ENCODE results near the gene UNC45A.

The UNC45A gene

GRCh38 chr15:90966262-90966661 lies 31.2 kb downstream of the UNC45A start:
- no peak for DNase-seq (ENCODE audit: low read depth, low spot score)

GRCh38 chr15:90967206-90967605 lies 32.1 kb downstream of the UNC45A start:
- DNase-seq (ENCODE audit: low read depth, low spot score): no peak

DNA sequence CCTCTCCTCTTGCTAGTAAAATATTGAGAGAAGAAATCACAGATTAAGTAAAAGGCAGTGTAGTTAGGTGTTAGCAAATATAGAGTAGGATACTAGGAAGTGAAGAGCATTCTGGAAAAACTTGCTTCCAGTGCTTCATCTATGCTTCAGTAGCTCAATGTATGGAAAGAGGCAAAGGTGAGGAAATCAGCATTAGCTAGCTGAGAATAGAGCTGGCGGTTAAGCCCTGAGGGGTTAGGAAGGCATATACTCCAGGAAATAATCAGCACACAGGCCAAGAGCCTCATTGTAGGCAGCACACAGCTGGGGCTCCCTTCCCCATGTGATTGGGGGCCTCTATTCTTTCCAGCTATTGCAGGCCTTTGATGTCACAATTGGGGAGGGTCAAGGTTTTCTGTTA lies 33.3 kb downstream of the UNC45A start:
- no peak for DNase-seq (ENCODE audit: low read depth, low spot score)

DNA sequence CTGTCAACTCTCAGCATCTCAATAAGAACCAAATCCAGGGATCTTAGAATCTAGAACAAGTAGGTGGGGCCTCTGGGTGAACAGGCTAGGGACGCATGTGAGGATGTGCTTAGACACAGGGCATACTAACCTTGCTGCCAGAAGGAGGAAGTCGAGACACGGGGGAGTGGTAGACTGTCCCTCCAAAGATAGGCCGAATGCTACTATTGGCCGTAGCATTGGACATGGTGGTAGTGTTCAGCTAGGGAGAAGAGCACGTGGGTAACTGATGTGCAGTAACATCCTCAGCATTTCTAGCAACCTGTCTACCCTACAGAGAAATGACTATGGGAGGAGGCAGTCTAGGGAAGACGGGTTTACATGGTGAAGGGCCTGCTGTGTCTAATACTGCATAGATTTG lies 35.2 kb downstream of the UNC45A start:
- no peak for DNase-seq (ENCODE audit: low read depth, low spot score)

DNA sequence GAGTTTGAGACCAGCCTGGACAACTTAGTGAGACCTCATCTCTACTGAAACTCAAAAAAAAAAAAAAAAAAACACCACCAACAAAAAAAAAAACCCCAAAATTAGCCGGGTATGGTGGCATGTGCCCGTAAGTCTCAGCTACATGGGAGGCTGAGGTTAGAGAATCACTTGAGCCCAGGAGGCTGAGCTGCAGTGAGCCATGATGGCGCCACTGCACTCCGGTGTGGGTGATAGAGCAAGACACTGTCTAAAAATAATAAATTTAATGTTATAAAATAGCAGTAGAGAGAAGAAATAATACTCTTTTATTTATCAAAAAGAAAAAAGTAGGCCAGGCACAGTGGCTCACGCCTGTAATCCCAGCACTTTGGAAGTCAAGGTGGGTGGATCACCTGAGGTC lies 37.0 kb downstream of the UNC45A start:
- no peak for DNase-seq (ENCODE audit: low read depth, low spot score)

DNA sequence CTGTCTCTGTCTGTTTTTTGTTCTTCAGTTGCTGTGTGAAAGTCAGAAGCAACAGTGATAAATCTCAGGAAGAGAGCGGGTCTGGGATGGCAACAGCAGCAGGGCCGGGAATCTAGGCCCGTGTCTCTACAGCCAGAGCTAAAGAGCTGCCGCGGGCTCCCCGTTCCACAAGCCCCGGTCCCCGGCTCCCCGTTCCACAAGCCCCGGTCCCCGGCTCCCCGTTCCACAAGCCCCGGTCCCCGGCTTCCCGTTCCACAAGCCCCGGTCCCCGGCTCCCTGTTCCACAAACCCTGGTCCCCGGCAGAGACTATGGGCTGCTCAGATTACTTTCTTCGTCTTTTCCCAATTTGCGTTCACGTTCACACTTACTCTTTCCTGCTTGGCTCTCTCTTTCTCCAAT lies 39.1 kb downstream of the UNC45A start:
- no peak for DNase-seq (ENCODE audit: low read depth, low spot score)

DNA sequence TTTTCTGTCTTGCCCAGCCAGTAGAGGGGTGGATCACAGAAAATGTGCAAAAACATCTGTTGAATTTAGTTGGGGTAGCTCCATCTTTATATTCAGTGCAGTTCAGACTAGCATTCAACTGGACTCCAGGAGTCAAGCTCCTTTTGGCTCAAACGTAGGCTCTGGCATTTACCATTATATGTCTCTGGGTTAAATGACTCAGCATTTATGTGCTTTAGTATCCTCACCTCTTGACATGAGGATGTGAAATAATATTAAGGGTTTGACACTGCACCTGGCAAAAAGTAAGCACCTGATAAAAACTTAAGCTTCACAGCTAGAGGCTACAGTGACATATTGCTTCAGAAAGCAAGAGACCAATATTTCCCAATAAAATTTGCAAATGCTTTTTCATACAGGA lies 44.5 kb downstream of the UNC45A start:
- DNase-seq (ENCODE audit: low read depth, low spot score): no peak

DNA sequence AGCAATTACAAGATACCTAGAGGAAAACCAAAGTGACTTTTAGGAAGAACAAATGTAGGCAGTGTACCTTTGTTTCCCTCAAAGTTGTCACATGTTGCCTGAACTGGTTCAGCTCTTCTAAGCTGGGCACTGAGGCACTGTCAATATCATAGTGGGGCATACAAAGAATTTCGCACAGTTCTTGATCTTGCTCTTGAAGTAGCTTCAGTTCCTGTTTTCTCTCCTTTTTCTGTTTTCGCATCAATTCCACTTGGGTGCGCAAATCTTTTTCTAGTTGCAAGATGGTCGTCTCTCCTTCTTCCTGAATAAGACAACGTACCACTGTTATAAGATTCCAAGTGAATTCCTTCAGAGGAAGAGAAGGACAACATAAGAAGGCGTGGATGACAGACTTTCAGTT lies 46.6 kb downstream of the UNC45A start:
- no peak for DNase-seq (ENCODE audit: low read depth, low spot score)

DNA sequence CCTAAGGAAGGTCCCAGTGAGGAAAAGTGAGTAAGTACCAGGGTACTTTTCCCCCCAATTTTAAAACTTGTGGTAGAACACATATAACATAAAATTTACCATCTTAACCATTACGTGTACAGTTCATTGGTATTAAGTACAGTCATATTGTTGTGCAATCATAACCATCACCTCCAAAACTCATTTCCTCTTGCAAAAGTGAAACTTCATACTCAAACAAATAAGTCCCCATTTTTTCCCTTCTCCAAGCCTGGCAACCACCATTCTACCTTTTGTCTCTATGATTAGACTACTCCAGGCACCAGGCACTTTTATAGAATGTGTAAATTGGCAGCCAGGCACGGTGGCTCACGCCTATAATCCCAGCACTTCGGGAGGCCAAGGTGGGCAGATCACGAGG lies 47.0 kb downstream of the UNC45A start:
- no peak for DNase-seq (ENCODE audit: low read depth, low spot score)

GRCh38 chr15:90986790-90987507 lies 51.9 kb downstream of the UNC45A start:
- no peak for DNase-seq (ENCODE audit: low read depth, low spot score)

DNA sequence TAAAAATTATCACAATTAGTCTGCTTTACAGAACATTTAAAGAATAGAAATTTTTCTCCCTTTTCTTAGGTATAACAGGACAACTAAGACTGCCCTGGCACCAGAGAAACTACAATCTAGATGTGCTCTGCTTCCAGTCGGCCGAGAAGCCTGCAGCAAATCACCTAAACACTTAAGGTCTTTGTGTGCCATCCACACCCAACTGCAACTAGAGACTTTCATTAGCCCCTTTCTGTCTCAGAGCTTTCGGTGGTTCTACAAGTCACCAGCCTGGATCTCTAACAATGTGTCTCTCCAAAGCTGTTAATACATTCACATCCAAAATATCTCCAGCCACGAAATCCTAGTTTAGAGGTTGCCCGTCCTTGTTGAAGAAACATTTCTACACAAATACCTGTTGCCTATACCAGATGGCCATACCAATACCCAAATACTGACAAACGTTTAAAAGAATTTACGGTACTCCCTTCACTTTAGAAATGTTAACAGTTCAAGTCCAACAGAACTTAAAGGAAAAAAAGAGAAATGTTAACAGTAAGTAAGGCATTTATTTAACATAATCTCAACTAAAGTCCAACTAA lies 52.6 kb downstream of the UNC45A start:
- DNase-seq (ENCODE audit: low read depth, low spot score): no peak

DNA sequence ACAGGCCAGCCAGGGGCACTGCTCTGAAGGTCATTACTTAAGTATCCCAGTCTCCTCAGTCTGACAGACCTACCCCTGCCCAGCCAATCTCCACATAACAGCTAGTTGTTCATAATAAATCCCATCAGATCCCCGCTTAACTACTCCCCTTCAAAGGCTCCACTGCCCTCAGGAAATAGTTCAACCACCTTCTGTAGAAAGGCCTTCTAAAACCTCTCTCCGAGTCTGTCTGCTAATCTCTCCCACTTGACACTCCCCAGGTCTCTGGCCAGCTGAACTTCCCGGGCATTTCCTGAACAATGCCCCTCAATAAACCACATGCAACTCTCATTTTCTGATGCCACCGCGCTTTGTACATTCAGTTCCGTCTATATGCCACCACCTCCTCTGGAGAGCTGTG lies 53.2 kb downstream of the UNC45A start:
- DNase-seq (ENCODE audit: low read depth, low spot score): no peak

DNA sequence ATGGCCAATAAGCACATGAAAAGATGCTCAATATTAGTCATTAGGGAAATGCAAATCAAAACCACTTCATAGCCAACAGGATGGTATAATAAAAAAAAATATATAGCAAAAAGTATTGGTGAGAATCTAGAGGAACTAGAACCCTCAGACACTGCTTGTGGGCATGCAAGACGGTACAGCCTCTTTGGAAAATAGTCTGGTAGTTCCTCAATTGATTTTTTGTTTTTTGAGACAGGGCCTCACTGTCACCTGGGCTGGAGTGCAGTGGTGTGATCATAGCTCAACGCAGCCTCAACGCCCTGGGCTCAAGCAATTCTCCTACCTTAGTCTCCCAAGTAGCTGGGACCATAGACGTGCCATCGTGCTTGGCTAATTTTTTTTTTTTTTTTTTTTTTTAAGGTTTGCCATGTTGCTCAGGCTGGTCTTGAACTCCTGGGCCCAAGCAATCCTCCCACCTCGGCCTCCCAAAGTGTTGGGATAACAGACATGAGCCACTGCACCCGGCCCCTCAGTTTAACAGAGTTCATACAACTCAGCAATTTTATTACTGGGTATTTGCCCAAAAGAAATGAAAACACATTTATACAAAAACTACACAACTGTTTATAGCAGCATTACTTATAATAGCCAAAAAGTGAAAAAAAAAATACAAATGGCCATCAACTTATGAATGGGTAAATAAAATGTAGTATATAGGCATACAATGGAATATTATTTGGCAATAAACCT lies 54.1 kb downstream of the UNC45A start:
- DNase-seq (ENCODE audit: low read depth, low spot score): no peak

DNA sequence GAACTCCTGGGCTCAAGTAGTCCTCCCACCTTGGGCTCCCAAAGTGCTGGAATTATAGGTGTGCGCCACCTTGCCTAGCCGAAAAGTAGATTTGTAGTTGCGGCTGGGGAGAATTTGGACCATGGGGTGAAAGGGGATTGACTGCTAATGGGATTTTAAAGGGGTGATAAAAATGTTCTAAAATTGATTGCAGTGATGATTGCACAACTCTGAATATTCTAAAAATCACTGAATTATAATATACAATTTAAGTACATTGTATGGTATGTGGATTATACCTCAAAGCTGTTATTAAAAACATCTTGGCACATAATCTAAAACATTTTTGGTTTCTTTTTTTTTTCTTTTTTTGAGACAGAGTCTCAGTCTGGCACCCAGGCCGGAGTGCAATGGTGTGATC lies 55.4 kb downstream of the UNC45A start:
- no peak for DNase-seq (ENCODE audit: low read depth, low spot score)

DNA sequence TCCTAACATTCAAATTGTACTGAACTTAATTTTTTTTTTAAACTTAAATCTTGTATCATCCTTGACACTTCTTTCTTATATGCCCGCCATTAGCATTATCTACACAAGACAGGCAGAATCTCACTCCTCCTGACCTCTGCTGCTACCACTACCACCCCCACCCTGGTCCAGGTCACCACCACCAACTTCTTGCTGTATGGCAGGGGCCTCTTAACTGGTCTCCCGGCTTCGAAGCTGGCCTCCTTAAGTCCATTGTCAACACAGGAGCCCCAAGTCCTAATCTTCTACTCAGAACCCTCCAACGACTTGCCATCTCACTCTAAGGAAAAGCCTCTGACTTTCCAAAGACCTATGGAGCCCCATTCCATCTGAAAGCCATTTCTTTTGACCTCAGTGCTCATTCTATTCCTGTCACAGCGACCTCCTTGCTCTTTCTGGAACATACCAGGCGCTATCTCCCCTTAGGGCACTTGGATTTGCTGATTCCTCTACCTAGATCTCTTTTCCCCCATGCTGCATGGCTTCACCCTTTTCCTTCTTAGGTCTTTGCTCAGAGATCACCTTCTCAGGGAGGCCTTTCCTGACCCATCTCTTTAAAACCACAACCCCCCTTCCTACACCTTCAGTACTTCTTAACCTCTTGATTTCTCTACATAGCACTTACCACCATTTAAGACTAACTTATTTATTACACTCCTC lies 56.7 kb downstream of the UNC45A start:
- DNase-seq (ENCODE audit: low read depth, low spot score): no peak

DNA sequence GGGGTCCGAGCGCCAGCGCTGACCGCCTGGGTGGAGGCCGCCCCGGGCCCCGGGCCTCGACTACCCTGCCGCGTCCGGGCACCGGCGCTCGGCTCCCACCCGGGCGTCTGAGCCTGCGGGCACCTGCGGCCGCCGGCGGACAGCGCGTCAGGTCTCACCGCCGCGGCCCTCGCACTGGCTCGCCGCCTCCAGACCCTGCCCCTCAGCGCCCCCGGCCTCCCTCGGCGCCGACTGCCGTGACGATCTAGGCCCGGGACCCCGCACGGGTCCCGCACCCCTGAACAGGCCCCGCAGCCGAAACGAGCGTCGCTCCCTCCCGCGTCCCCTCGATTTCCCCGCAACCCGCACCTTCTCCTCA lies 59.0 kb downstream of the UNC45A start:
- DNase-seq (ENCODE audit: low read depth, low spot score): no peak

- peak; percentile 93 for DNase-seq (ENCODE audit: low read depth, low spot score)
Measured at GRCh38 chr15:90994417-90995311, 59.6 kb downstream of the UNC45A start, which contains the start of gene PRC1. TSS of gene PRC1 (minus strand) at chr15:90994535. CDS start at chr15:90994417, 118 bp downstream.

DNA sequence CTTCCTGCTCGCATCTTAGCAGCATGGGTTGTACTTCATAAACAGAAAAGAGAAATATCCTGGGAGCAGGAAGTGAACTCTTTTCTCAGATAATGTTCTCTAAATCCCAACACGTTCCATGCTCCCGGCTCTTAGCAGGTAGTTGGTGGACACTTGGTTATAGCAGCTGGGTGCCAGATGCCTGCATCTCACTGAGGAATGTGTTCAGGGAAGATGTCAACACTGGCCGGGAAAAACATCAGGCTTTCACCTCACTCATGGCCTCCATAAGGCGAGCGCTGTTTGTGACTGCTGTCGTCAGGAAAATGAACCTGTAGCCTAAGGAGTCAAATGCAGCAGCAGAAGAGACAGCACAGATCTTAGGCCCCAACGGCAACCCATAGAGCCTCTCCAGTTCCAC lies 63.7 kb downstream of the UNC45A start:
- no peak for DNase-seq (ENCODE audit: low read depth, low spot score)

DNA sequence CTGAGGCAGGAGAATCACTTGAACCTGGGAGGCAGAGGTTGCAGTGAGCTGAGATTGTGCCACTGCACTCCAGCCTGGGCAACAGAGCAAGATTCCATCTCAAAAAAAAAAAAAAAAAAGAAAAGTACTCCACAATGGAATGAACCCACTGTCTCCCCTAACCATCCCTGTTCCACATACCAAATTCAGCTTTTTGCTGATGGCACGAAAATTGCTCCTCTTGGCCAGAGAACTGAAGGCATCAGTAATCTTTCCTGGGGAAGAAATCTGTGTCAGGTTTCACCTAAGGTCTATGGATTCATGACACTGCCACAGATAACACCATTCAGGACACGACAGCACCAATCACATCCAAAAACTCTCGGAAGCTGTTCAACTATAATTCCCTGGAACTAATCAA lies 66.1 kb downstream of the UNC45A start:
- no peak for DNase-seq (ENCODE audit: low read depth, low spot score)
